Neural cell (in vitro differentiated cells): ENCODE data around the gene TAF1B. TPM values are rescaled to one million over a fixed set of nuclear protein-coding genes. Genes with fewer than 3 reads are reported as not detected.

Experiments used
- H2AFZ ChIP-seq: fragments of 200-600, 300-800 bp; sonication (generic), shearing (Covaris generic); 2 replicates; pipeline ENCODE4 v1.6.0; 2014; ENCODE audit warnings: low read depth, mild to moderate bottlenecking, antibody characterized with exemption, low read length, moderate library complexity
- H3F3A ChIP-seq: fragments of 200-600 bp; shearing (Covaris generic); 2 replicates; pipeline ENCODE4 v1.6.1; 2016; ENCODE audit warnings: mild to moderate bottlenecking, moderate library complexity, mixed read lengths, antibody characterized with exemption, low read length; ENCODE audit not compliant: insufficient read depth, poor library complexity, severe bottlenecking
- H3K27ac ChIP-seq: fragments of 200-600, 300-800 bp; sonication (generic), shearing (Covaris generic); 2 replicates; pipeline ENCODE4 v1.5.1; 2014; ENCODE audit warnings: mild to moderate bottlenecking, low read length, moderate library complexity
- H3K27me3 ChIP-seq: fragments of 300-800, 200-600 bp; sonication (generic), shearing (Covaris generic); 2 replicates; pipeline ENCODE4 v1.6.0; 2014; ENCODE audit warnings: mild to moderate bottlenecking, low read depth, low read length, moderate library complexity; ENCODE audit not compliant: insufficient read depth
- H3K36me3 ChIP-seq: fragments of 300-800, 200-600 bp; sonication (generic), shearing (Covaris generic); 2 replicates; pipeline ENCODE4 v1.5.1; 2014; ENCODE audit warnings: mild to moderate bottlenecking, antibody characterized with exemption, low read length, moderate library complexity; ENCODE audit not compliant: insufficient read depth
- H3K4me2 ChIP-seq: fragments of 300-800, 200-600 bp; sonication (generic), shearing (Covaris generic); 2 replicates; pipeline ENCODE4 v1.6.0; 2014; ENCODE audit warnings: mild to moderate bottlenecking, low read length
- H3K4me3 ChIP-seq: fragments of 300-800, 200-600 bp; sonication (generic), shearing (Covaris generic); 2 replicates; pipeline ENCODE4 v1.5.1; 2014; ENCODE audit warnings: mild to moderate bottlenecking, low read length, moderate library complexity
- H3K79me2 ChIP-seq: fragments of 200-600 bp; shearing (Covaris generic); replicated peaks from 2 replicates; pipeline ENCODE4 v1.6.0; 2014; ENCODE audit warnings: mild to moderate bottlenecking, low read length, moderate library complexity; ENCODE audit not compliant: insufficient read depth
- H3K9ac ChIP-seq: fragments of 300-800, 200-600 bp; sonication (generic), shearing (Covaris generic); 2 replicates; pipeline ENCODE4 v1.6.1; 2016; ENCODE audit warnings: mild to moderate bottlenecking, low read length, mixed read lengths
- H3K9me2 ChIP-seq: fragments of 200-600 bp; shearing (Covaris generic); 2 replicates; pipeline ENCODE4 v1.6.1; 2016; ENCODE audit warnings: mild to moderate bottlenecking, low read length, mixed read lengths; ENCODE audit not compliant: insufficient read depth
- H3K9me3 ChIP-seq: fragments of 200-600, 300-800 bp; sonication (generic), shearing (Covaris generic); 2 replicates; pipeline ENCODE4 v1.6.1; 2016; ENCODE audit warnings: mild to moderate bottlenecking, mixed run types, low read length, moderate library complexity, mixed read lengths
- H4K20me1 ChIP-seq: fragments of 200-600 bp; shearing (Covaris generic); 2 replicates; pipeline ENCODE4 v1.6.1; 2016; ENCODE audit warnings: mild to moderate bottlenecking, mixed run types; ENCODE audit not compliant: insufficient read depth
- CTCF ChIP-seq: fragments of 450-650 bp; IDR thresholded peaks from 2 replicates; pipeline ENCODE4 v1.5.1; 2014; ENCODE audit warnings: antibody characterized with exemption, mild to moderate bottlenecking, moderate library complexity; ENCODE audit not compliant: poor library complexity, severe bottlenecking
- EP300 ChIP-seq: fragments of 450-650 bp; conservative IDR thresholded peaks from 2 replicates; pipeline ENCODE4 v1.6.1; 2014; ENCODE audit warnings: antibody characterized with exemption, mild to moderate bottlenecking, moderate library complexity; ENCODE audit not compliant: poor library complexity, severe bottlenecking
- EZH2 ChIP-seq: fragments of 200-600, 300-800 bp; shearing (Covaris generic), sonication (generic); IDR thresholded peaks from 2 replicates; pipeline ENCODE4 v1.6.1; 2014; ENCODE audit warnings: antibody characterized with exemption, low read length, borderline replicate concordance, mild to moderate bottlenecking; ENCODE audit not compliant: insufficient read depth, poor library complexity, severe bottlenecking
- MXI1 ChIP-seq: fragments of 450-650 bp; conservative IDR thresholded peaks from 2 replicates; pipeline ENCODE4 v1.6.1; 2014; ENCODE audit warnings: antibody characterized with exemption, mild to moderate bottlenecking; ENCODE audit not compliant: poor library complexity, severe bottlenecking
- POLR2AphosphoS5 ChIP-seq: IDR thresholded peaks from 2 replicates; pipeline ENCODE4 v1.6.1; 2012
- RAD21 ChIP-seq: fragments of 450-650 bp; conservative IDR thresholded peaks from 2 replicates; pipeline ENCODE4 v1.6.1; 2014; ENCODE audit warnings: antibody characterized with exemption, mild to moderate bottlenecking, moderate library complexity
- REST ChIP-seq: IDR thresholded peaks from 2 replicates; pipeline ENCODE4 v1.6.1; 2012; ENCODE audit warnings: borderline replicate concordance
- SMC3 ChIP-seq: fragments of 450-650 bp; conservative IDR thresholded peaks from 2 replicates; pipeline ENCODE4 v1.6.1; 2014; ENCODE audit warnings: antibody characterized with exemption, mild to moderate bottlenecking, moderate library complexity; ENCODE audit not compliant: poor library complexity
- TAF1 ChIP-seq: IDR thresholded peaks from 2 replicates; pipeline ENCODE4 v1.6.1; 2012; ENCODE audit warnings: low read depth
- polyA plus RNA-seq: library from polyadenylated mRNA; depleted of rRNA; stranded (reverse); fragments of >200 nt; gene quantifications from 2 replicates; pipeline ENCODE4 v1.2.3, GENCODE V29; 2014

TAF1B gene
- polyA plus RNA-seq, 1 donor from 2014 or later: 11.2 TPM

- Histone ChIP-seq H3K27ac (no peak overlapping the region), H4K20me1 (no peaks in the 10 kb centered on the region), H3F3A (no peaks in the 10 kb centered on the region), H3K9me3 (no peaks in the 10 kb centered on the region), H3K36me3 (peaks cover 4% of the 10 kb centered on the region), H3K9ac (peak overlapping the region; percentile 60), H3K4me2 (peak overlapping the region; percentile 62), H3K4me3 (peak overlapping the region; percentile 68), H2AFZ (no peak overlapping the region), H3K9me2 (no peaks in the 10 kb centered on the region), H3K79me2 (no peaks in the 10 kb centered on the region), H3K27me3 (peaks cover 11% of the 10 kb centered on the region)
- no peak for TF ChIP-seq MXI1
- TF ChIP-seq RAD21: no peak
- no peak for TF ChIP-seq TAF1
Observed at GRCh38 chr2:9952286-9952737, 109.0 kb downstream of the TAF1B start.

- Histone ChIP-seq H3K79me2 (no peaks in the 10 kb centered on the region), H3K9me2 (no peaks in the 10 kb centered on the region), H3K36me3 (peaks cover 4% of the 10 kb centered on the region), H3K4me3 (peak overlapping the region; percentile 68), H3K4me2 (peak overlapping the region; percentile 62), H2AFZ (no peak overlapping the region), H3K9me3 (no peaks in the 10 kb centered on the region), H3F3A (no peaks in the 10 kb centered on the region), H4K20me1 (no peaks in the 10 kb centered on the region), H3K27me3 (peaks cover 11% of the 10 kb centered on the region), H3K27ac (no peak overlapping the region), H3K9ac (peak overlapping the region; percentile 60)
- TF ChIP-seq EZH2 (no peak), EP300 (no peak), MXI1 (no peak), TAF1 (no peak), POLR2AphosphoS5 (no peak), RAD21 (no peak), SMC3 (no peak), REST (no peak)
Observed at GRCh38 chr2:9952856-9953503, 109.7 kb downstream of the TAF1B start.

- H4K20me1 ChIP-seq: no peaks in the 10 kb centered on the region
- no peaks in the 10 kb centered on the region for H3F3A ChIP-seq
- H3K27me3 ChIP-seq: peaks cover 11% of the 10 kb centered on the region
- H3K36me3 ChIP-seq: peaks cover 10% of the 10 kb centered on the region
- H3K27ac ChIP-seq: no peak overlapping the region
- H3K79me2 ChIP-seq: no peaks in the 10 kb centered on the region
- no peak overlapping the region for H3K9ac ChIP-seq
- H2AFZ ChIP-seq: no peak overlapping the region
- H3K4me3 ChIP-seq: peak overlapping the region; percentile 68
- no peaks in the 10 kb centered on the region for H3K9me2 ChIP-seq
- H3K4me2 ChIP-seq: peak overlapping the region; percentile 44
- TF ChIP-seq REST: no peak
- TF ChIP-seq SMC3: no peak
- no peak for TF ChIP-seq MXI1
- no peak for TF ChIP-seq EP300
- TF ChIP-seq RAD21: no peak
- TF ChIP-seq EZH2: no peak
- TF ChIP-seq CTCF: no peak
- no peak for TF ChIP-seq TAF1
- TF ChIP-seq POLR2AphosphoS5: no peak
- no peaks in the 10 kb centered on the region for H3K9me3 ChIP-seq
Observed at GRCh38 chr2:9954136-9954535, 110.9 kb downstream of the TAF1B start.
